T47D (cell line): ENCODE measurements around the gene RING1.

Source experiments
- DNase-seq, 2 experiments: peaks; one replicate each; pipeline versions ENCODE4 v3.0.0 to v3.0.0-alpha.2; 2011 to 2012; ENCODE audit warnings: low read depth in 1 of 2, low spot score in 1 of 2
- JUND ChIP-seq: IDR thresholded peaks from 2 replicates; pipeline ENCODE4 v1.6.1; 2012; ENCODE audit warnings: low read depth
- in situ Hi-C: cut with HindIII; loops from 2 replicates; pipeline ENCODE4 v1.10.0; 2016; ENCODE audit warnings: low sequenced_read_pairs, low pct_unique_long_range_greater_than_20kb

Gene RING1

GRCh38 chr6:33236328-33236727 is 28.0 kb downstream of the RING1 start:
- TF ChIP-seq JUND, result no peak
- in situ Hi-C loops, result no loop called here
- no peak for DNase-seq

DNA sequence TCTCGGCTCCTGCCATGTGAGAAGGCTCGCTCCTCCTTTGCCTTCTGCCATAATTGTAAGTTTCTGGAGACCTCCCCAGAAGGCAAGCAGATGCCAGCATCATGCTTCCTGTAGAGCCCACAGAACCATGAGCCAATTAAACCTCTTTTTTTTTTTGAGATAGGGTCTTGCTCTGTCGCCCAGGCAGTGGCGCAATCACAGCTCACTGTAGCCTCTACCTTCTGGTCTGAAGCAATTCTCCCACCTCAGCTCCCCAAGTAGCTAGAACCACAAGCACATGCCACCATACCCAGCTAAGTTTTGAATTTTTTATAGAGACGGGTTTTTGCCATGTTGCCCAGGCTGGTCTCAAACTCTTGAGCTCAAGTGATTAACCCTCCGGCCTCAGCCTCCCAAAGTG is 28.6 kb downstream of the RING1 start:
- DNase-seq, result no peak
- in situ Hi-C loops, result no loop called here

GRCh38 chr6:33237741-33238140 is 29.4 kb downstream of the RING1 start:
- in situ Hi-C loops, result no loop called here
- DNase-seq, result no peak
- no peak for TF ChIP-seq JUND

More for the DNA sequence above, 28.6 kb downstream of the RING1 start:
- no peak for TF ChIP-seq JUND

- in situ Hi-C loops, result no loop called here
- DNase-seq, result no peak
- TF ChIP-seq JUND, result no peak
These were observed 33.7 kb downstream of the RING1 start for GRCh38 chr6:33241968-33242367.

GRCh38 chr6:33243476-33243875 is 35.2 kb downstream of the RING1 start:
- in situ Hi-C loops, result no loop called here
- TF ChIP-seq JUND, result no peak
- no peak for DNase-seq

- no peak for TF ChIP-seq JUND
- DNase-seq, result peak; percentile 50 to 88
- in situ Hi-C loops, result no loop called here
These were observed 39.8 kb downstream of the RING1 start for GRCh38 chr6:33247977-33248642.

DNA sequence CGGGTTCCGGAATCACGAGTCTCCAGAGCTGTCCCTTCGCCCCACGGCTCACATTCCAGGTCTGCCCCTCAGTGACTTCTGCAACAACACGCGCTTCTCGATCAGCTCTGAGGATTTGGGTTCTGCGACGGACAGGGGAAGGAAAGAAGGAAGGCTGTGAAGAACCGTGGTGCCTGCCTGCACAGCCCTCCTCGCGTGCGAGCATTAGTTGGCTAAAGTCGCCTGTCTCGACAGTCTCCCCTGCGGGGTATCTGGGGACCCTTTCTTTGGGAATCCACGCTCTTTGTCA is 40.3 kb downstream of the RING1 start:
- DNase-seq, result no peak
- no peak for TF ChIP-seq JUND
- in situ Hi-C loops, result no loop called here

GRCh38 chr6:33248932-33249731 is 40.8 kb downstream of the RING1 start:
- peak; percentile 82 to 100 for DNase-seq
- in situ Hi-C loops, result no loop called here
- TF ChIP-seq JUND, result no peak

- DNase-seq, result no peak
- no peak for TF ChIP-seq JUND
These were observed 41.7 kb downstream of the RING1 start for GRCh38 chr6:33249732-33250630.

DNA sequence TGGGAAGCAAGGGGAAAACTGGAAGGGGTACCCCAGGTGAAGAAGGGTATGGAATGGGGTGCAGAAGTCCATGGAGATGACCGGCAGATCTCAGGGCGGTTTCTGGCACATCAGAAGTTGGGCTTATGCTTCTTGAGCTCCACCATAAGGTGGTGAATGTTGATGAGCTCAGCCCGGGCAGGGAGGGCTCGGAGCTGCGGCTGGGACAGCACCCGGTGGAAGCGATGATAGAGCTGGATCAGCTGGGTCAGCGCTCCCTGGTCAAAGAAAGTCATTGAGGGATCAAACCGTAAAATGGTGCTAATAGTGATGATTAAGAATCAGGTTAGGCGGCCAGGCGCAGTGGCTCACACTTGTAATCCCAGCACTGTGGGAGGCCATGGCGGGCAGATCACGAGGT is 42.4 kb downstream of the RING1 start:
- no peak for DNase-seq
- TF ChIP-seq JUND, result no peak
- in situ Hi-C loops, result no loop called here

More at GRCh38 chr6:33249732-33250630, 41.7 kb downstream of the RING1 start:
- in situ Hi-C loops, result no loop called here

DNA sequence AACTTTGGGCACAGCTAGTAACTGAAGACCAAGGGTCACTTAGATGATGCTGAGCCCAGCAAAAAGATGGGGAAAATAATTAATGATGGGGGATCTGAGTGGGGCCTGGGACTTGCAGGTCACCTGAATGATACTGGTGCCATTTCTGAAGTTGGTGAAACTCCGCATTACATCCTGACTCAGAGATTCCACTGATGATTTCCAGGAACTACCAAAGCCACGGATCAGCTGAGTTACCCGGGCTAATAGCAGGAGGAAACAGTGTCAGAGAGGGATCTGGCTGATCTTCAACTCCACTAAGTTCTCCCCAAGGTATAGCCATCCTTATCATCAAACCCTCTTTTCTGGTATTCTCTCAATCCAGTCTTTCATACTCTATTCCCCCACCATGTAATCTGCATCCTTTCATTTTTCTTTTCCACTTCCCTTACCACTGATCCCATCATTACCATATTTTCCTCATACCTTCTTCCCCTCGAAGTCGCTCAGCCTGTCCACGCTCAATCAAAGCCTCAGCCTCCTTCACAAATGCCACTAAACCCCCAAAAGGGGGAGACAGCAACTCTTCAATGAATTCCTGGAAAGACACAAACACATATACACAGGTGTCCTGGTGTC is 43.2 kb downstream of the RING1 start:
- in situ Hi-C loops, result no loop called here
- no peak for DNase-seq
- no peak for TF ChIP-seq JUND

DNA sequence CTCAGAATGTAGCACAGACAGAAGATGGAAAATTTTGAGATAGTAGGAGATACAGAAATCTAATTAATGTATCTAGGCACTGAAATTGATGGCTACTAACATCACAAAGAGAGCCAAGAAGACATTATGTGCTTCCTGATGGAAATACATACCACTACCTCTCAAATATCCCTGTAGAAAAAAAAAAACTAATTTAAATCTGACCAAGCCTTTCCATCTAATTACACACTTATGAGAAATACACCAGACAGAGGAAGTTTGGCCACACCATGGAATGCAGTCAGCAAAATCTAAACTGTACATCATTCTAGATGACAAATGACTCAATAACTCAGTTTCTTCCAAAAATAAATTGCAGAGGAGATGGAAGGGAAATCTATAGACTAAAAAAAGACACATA is 44.5 kb downstream of the RING1 start:
- DNase-seq, result no peak
- TF ChIP-seq JUND, result no peak
- in situ Hi-C loops, result no loop called here
